Suprapubic skin (tissue), 4 donors: ENCODE measurements around the gene DNLZ.

Experiments used
- POLR2A ChIP-seq, 2 donors: fragments of 450-650 bp; IDR thresholded peaks; one replicate each; pipeline ENCODE4 v1.6.1; 2017; ENCODE audit warnings: antibody characterized with exemption in 2 of 2, mild to moderate bottlenecking in 2 of 2, moderate library complexity in 2 of 2
- POLR2AphosphoS5 ChIP-seq, 3 donors: sonication (generic); formaldehyde crosslinking; IDR thresholded peaks; one replicate each; pipeline ENCODE4 v1.6.1; 2017; ENCODE audit warnings: antibody characterized with exemption in 3 of 3
- TF ChIP-seq, protein P1 (sequence below), 2 donors: fragments of 200-600 bp in 1 of 2; fragments of 450-650 bp in 1 of 2; sonication (generic) in 1 of 2; IDR thresholded peaks; one replicate each; pipeline ENCODE4 v1.5.1; 2016 to 2019; ENCODE audit warnings: antibody characterized with exemption in 2 of 2, mild to moderate bottlenecking in 1 of 2, moderate library complexity in 1 of 2

DNA sequence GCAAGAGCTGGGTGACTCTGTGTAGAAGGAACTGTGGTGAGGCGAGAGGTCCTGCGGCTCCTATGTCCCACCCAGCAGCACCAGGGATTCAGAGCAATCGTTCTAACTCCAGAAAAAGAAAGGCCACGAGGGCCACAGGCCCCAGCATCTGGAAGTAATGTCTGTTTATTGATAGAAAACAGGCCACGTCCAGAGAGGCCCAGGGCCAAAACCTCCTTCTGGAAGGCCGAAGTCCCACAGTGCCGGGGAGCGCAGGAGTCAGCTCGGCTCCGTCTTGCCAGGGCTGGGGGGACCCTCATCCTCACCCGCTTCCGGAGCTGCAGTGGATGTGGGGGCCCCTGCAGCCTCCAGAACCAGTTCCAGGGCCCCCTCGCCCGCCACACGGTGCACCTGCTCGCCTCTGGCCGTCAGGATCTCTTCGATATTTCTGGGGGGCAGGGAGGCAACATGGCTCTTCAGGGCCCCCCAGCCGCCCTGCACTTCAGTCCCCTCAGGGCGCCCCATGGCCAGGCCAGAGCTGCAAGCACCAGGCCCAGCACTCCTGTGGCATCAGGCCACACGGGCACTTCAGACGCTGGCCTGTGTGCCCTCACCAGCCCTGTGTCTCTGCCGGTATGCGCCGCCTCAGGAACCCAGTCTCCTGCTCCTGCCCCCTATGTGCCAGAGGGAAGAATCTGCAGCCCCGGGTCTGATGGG, 1.6 kb downstream of the DNLZ start:
- TF ChIP-seq POLR2A (IDR thresholded peaks at IDR 0.05) (no peak), POLR2AphosphoS5 (IDR thresholded peaks at IDR 0.05) (no peak)
- TF ChIP-seq, protein P1, sequence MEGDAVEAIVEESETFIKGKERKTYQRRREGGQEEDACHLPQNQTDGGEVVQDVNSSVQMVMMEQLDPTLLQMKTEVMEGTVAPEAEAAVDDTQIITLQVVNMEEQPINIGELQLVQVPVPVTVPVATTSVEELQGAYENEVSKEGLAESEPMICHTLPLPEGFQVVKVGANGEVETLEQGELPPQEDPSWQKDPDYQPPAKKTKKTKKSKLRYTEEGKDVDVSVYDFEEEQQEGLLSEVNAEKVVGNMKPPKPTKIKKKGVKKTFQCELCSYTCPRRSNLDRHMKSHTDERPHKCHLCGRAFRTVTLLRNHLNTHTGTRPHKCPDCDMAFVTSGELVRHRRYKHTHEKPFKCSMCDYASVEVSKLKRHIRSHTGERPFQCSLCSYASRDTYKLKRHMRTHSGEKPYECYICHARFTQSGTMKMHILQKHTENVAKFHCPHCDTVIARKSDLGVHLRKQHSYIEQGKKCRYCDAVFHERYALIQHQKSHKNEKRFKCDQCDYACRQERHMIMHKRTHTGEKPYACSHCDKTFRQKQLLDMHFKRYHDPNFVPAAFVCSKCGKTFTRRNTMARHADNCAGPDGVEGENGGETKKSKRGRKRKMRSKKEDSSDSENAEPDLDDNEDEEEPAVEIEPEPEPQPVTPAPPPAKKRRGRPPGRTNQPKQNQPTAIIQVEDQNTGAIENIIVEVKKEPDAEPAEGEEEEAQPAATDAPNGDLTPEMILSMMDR (IDR thresholded peaks at IDR 0.05): no peak
